ENCODE results near the gene GAS7. TPM values are rescaled to one million over a fixed set of nuclear protein-coding genes. Genes with fewer than 3 reads are reported as not detected.

GAS7 gene
- total RNA-seq, 1 donor from 2014 or later = 8.5 TPM

- Histone ChIP-seq H3K4me3 (ENCODE audit: insufficient read depth, low read depth, low read length) (no peak overlapping the region), H3K27me3 (ENCODE audit: insufficient read depth, low read length) (no peaks in the 10 kb centered on the region), H3K4me1 (ENCODE audit: insufficient read depth, low read length) (no peaks in the 10 kb centered on the region), H3K36me3 (ENCODE audit: insufficient read depth, low read length) (no peaks in the 10 kb centered on the region), H3K4me2 (ENCODE audit: low read length) (no peak overlapping the region), H4K20me1 (ENCODE audit: insufficient read depth, low read length) (no peaks in the 10 kb centered on the region), H2AFZ (ENCODE audit: low read depth, low read length) (no peak overlapping the region), H3K9ac (ENCODE audit: low read length) (no peak overlapping the region), H3K79me2 (ENCODE audit: insufficient read depth, low read length) (no peaks in the 10 kb centered on the region), H3K9me3 (ENCODE audit: insufficient read depth, low read depth, low read length) (peaks cover 3% of the 10 kb centered on the region), H3K27ac (ENCODE audit: low read depth, low read length) (no peak overlapping the region)
- DNase-seq (ENCODE audit: low read depth) (no peak), FAIRE-seq (no peak)
- TF ChIP-seq EZH2 (IDR thresholded peaks at IDR 0.05; ENCODE audit: insufficient read depth, low read length) = no peak
- TF ChIP-seq CTCF (IDR thresholded peaks at IDR 0.05; ENCODE audit: insufficient read depth, low read depth, low read length) = no peak
- H3K36me3 Mint-ChIP-seq (ENCODE audit: low read depth, unreplicated experiment) = peaks cover 3% of the 10 kb centered on the region
- H3K4me1 Mint-ChIP-seq (ENCODE audit: low read depth, unreplicated experiment) = no peaks in the 10 kb centered on the region
- no peak overlapping the region for H3K4me3 Mint-ChIP-seq (ENCODE audit: unreplicated experiment)
- H3K27ac Mint-ChIP-seq (ENCODE audit: unreplicated experiment) = no peak overlapping the region
- H3K27me3 Mint-ChIP-seq (ENCODE audit: low read depth, unreplicated experiment) = peaks cover 17% of the 10 kb centered on the region
- peaks cover 16% of the 10 kb centered on the region for H3K9me3 Mint-ChIP-seq (ENCODE audit: unreplicated experiment)
These were observed 335.5 kb downstream of the GAS7 start for GRCh38 chr17:9862949-9863348.

GRCh38 chr17:9862220-9862619, 336.2 kb downstream of the GAS7 start:
- no peaks in the 10 kb centered on the region for H3K4me1 ChIP-seq (ENCODE audit: insufficient read depth, low read length)
- no peak overlapping the region for H3K4me3 Mint-ChIP-seq (ENCODE audit: unreplicated experiment)
- no peak overlapping the region for H3K4me2 ChIP-seq (ENCODE audit: low read length)
- H3K27ac Mint-ChIP-seq (ENCODE audit: unreplicated experiment) = no peak overlapping the region
- peaks cover 3% of the 10 kb centered on the region for H3K36me3 Mint-ChIP-seq (ENCODE audit: low read depth, unreplicated experiment)
- H3K36me3 ChIP-seq (ENCODE audit: insufficient read depth, low read length) = no peaks in the 10 kb centered on the region
- peaks cover 16% of the 10 kb centered on the region for H3K27me3 Mint-ChIP-seq (ENCODE audit: low read depth, unreplicated experiment)
- H3K9me3 Mint-ChIP-seq (ENCODE audit: unreplicated experiment) = peaks cover 16% of the 10 kb centered on the region
- DNase-seq (ENCODE audit: low read depth) = no peak
- H3K27me3 ChIP-seq (ENCODE audit: insufficient read depth, low read length) = no peaks in the 10 kb centered on the region
- H3K4me3 ChIP-seq (ENCODE audit: insufficient read depth, low read depth, low read length) = no peak overlapping the region
- no peak overlapping the region for H3K9ac ChIP-seq (ENCODE audit: low read length)
- no peaks in the 10 kb centered on the region for H3K79me2 ChIP-seq (ENCODE audit: insufficient read depth, low read length)
- no peaks in the 10 kb centered on the region for H4K20me1 ChIP-seq (ENCODE audit: insufficient read depth, low read length)
- H3K27ac ChIP-seq (ENCODE audit: low read depth, low read length) = no peak overlapping the region
- no peaks in the 10 kb centered on the region for H3K4me1 Mint-ChIP-seq (ENCODE audit: low read depth, unreplicated experiment)
- peaks cover 3% of the 10 kb centered on the region for H3K9me3 ChIP-seq (ENCODE audit: insufficient read depth, low read depth, low read length)
- TF ChIP-seq EZH2 (IDR thresholded peaks at IDR 0.05; ENCODE audit: insufficient read depth, low read length) = no peak
- TF ChIP-seq CTCF (IDR thresholded peaks at IDR 0.05; ENCODE audit: insufficient read depth, low read depth, low read length) = no peak
- FAIRE-seq = no peak
- H2AFZ ChIP-seq (ENCODE audit: low read depth, low read length) = no peak overlapping the region

DNA sequence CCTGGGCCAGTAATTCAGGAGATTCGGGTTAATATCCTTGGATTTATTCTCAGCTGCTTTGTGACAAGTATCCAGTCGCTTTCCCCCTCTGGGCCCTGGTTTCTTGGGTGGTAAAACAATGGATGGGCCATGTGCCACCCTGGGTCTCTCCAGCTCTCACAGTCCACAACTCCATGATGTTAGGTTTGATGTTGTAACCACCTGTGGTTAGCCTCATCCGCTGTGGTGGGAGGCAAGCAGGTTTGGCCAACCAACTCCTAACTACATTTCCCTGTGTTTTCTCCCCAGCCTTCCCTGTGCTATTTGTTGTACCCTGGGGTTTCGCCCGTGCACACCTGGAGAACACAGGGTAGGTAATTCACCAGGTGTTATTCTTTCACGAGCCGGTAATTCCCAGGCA, 337.6 kb downstream of the GAS7 start:
- no peak overlapping the region for H3K4me3 ChIP-seq (ENCODE audit: insufficient read depth, low read depth, low read length)
- FAIRE-seq (no peak), DNase-seq (ENCODE audit: low read depth) (no peak)
- no peaks in the 10 kb centered on the region for H3K4me1 ChIP-seq (ENCODE audit: insufficient read depth, low read length)
- H4K20me1 ChIP-seq (ENCODE audit: insufficient read depth, low read length) = no peaks in the 10 kb centered on the region
- no peaks in the 10 kb centered on the region for H3K27me3 ChIP-seq (ENCODE audit: insufficient read depth, low read length)
- H3K36me3 ChIP-seq (ENCODE audit: insufficient read depth, low read length) = no peaks in the 10 kb centered on the region
- no peak overlapping the region for H3K4me2 ChIP-seq (ENCODE audit: low read length)
- no peak overlapping the region for H3K27ac ChIP-seq (ENCODE audit: low read depth, low read length)
- H3K79me2 ChIP-seq (ENCODE audit: insufficient read depth, low read length) = no peaks in the 10 kb centered on the region
- peaks cover 3% of the 10 kb centered on the region for H3K9me3 ChIP-seq (ENCODE audit: insufficient read depth, low read depth, low read length)
- no peak overlapping the region for H3K9ac ChIP-seq (ENCODE audit: low read length)
- Mint-ChIP-seq H3K36me3 (ENCODE audit: low read depth, unreplicated experiment) (peaks cover 3% of the 10 kb centered on the region), H3K9me3 (ENCODE audit: unreplicated experiment) (peaks cover 16% of the 10 kb centered on the region), H3K4me1 (ENCODE audit: low read depth, unreplicated experiment) (no peaks in the 10 kb centered on the region), H3K4me3 (ENCODE audit: unreplicated experiment) (no peak overlapping the region), H3K27me3 (ENCODE audit: low read depth, unreplicated experiment) (peaks cover 15% of the 10 kb centered on the region), H3K27ac (ENCODE audit: unreplicated experiment) (no peak overlapping the region)
- TF ChIP-seq CTCF (IDR thresholded peaks at IDR 0.05; ENCODE audit: insufficient read depth, low read depth, low read length) (no peak), EZH2 (IDR thresholded peaks at IDR 0.05; ENCODE audit: insufficient read depth, low read length) (no peak)
- no peak overlapping the region for H2AFZ ChIP-seq (ENCODE audit: low read depth, low read length)

Other genes with a start within 250 kb of the GAS7 start
- not detected in 2 replicates for gene MYH13, start 174.4 kb upstream of the GAS7 start, total RNA-seq
- 0.10 TPM in 1 of 2 replicates, not detected in the other for gene MYH8, start 223.3 kb upstream of the GAS7 start, total RNA-seq